Measurements from ENCODE around the gene MEIS1.

MEIS1 gene

DNA sequence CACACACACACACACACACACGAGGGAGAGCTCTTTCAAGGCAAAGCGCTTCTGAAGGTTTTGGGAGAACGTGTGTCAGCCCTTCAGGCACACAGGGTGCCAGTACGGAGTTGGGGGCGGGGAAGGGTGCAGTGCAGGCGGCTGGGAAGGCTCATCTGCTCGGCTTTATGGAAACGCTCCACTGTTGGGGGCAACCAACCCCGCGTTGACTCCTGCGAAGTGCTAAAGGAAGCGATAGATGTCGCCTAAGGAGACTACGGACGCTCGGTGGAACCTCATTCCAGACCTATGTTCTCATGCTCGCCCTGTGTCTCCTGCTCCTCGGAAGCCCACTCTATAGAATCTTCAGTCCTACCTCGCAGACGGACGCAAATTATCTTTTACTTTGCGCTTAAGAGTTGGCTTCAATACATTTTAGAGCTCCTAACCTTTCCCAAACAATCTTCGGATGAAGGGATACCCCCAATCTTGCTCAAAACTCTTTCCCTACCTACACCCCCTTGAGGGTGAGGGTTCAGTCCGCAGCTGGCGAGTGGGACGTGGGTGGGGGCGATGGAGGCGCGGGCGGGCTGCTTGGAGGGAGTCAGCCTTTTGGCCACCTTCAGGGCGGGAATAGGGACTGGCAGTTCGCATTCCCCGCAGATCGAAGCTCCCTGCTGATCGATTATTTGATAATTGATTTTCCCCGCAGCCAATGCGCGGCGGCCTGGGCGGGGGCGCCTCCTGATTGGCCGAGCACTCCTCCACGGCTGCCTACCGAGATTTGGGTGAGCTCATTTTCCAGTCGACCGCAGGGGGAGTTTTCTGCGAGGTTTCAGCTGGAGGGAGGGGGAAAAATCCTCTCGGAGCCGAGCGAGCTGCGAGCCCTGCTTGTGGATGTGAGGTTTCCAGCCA, 1.9 kb upstream of the MEIS1 start:
- no peak overlapping the region for H3K4me3 ChIP-seq (ENCODE audit: low read length)
- no peak overlapping the region for H2AFZ ChIP-seq (ENCODE audit: low read depth, low read length)
- no peaks in the 10 kb centered on the region for H3K27me3 ChIP-seq (ENCODE audit: low read depth, low read length)
- H3K27ac ChIP-seq (ENCODE audit: low read length) = no peak overlapping the region
- no peak overlapping the region for H3K4me2 ChIP-seq (ENCODE audit: low read length)
- TF ChIP-seq EZH2phosphoT487 (IDR thresholded peaks at IDR 0.05; ENCODE audit: low read depth) = no peak
- no peak for TF ChIP-seq CTCF (IDR thresholded peaks at IDR 0.05; ENCODE audit: low read depth, low read length)
- H3K9me3 ChIP-seq (ENCODE audit: insufficient read depth, low read length) = no peaks in the 10 kb centered on the region
- no peaks in the 10 kb centered on the region for H3K36me3 ChIP-seq (replicated peaks; ENCODE audit: low read depth, low read length)
- no peaks in the 10 kb centered on the region for H3K4me1 ChIP-seq (ENCODE audit: low read length)
- H3K79me2 ChIP-seq (ENCODE audit: low read length) = no peaks in the 10 kb centered on the region
- no peaks in the 10 kb centered on the region for H4K20me1 ChIP-seq (ENCODE audit: insufficient read depth, low read length)
- no peak overlapping the region for H3K9ac ChIP-seq (ENCODE audit: low read length)

DNA sequence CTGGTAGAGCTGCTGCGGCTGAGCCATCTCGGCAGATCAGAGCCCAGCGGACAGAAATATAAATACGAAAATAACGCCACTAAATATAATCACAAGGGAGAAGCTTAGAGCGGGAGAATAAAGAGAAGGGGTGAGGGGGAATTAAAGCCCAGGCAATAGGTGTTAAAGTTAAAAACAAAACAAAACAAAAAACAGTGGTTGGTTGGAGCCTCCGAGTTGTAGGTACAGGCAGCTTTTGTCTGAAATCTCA, 1.3 kb upstream of the MEIS1 start:
- H3K9ac ChIP-seq (ENCODE audit: low read length) = no peak overlapping the region

DNA sequence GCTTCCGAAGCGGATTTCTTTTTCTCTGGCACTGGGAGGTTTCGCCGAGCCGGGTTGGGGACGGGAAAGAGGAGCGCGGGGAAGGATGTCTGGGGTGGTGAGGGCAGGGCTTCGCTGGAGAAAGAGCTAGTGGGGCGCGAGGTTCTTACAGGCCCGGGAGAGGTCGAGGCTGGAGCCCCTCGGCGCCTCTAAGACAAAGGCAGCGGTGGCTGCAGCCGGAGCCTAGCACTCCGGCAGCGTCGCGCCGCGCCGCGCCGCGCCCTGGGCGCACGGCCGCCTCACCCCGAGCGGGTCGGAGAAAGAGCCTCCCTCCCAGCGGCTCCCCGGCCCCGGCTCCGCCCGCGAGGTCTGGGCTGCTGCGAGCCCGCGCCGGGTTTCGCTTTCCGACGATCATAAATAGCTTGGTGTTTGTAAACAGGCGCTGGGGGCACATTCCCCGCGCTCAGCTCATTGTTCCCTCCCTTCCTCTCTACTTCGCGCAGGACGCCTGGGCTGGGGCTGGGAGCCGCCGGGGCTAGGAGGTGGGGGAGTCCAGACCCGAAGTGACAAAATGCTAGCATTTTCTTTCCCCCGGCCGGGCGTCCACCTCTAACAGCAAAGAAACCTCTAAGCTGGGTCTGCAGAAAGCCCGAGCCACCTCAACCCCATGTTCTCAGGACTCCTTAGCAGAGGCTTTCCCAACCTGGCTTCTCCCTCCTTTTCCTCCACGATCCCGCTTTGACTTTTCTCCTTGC, 813 bp upstream of the MEIS1 start:
- no peaks in the 10 kb centered on the region for H3K9me3 ChIP-seq (ENCODE audit: insufficient read depth, low read length)
- no peaks in the 10 kb centered on the region for H3K4me1 ChIP-seq (ENCODE audit: low read length)
- no peak overlapping the region for H2AFZ ChIP-seq (ENCODE audit: low read depth, low read length)
- H3K36me3 ChIP-seq (replicated peaks; ENCODE audit: low read depth, low read length) = no peaks in the 10 kb centered on the region
- H3K79me2 ChIP-seq (ENCODE audit: low read length) = no peaks in the 10 kb centered on the region
- H3K4me3 ChIP-seq (ENCODE audit: low read length) = no peak overlapping the region
- no peak overlapping the region for H3K4me2 ChIP-seq (ENCODE audit: low read length)
- no peaks in the 10 kb centered on the region for H3K27me3 ChIP-seq (ENCODE audit: low read depth, low read length)
- H3K9ac ChIP-seq (ENCODE audit: low read length) = no peak overlapping the region
- no peak overlapping the region for H3K27ac ChIP-seq (ENCODE audit: low read length)
- TF ChIP-seq EZH2phosphoT487 (IDR thresholded peaks at IDR 0.05; ENCODE audit: low read depth) (no peak), CTCF (IDR thresholded peaks at IDR 0.05; ENCODE audit: low read depth, low read length) (no peak)
- no peaks in the 10 kb centered on the region for H4K20me1 ChIP-seq (ENCODE audit: insufficient read depth, low read length)

More for the DNA sequence above, 1.3 kb upstream of the MEIS1 start:
- Histone ChIP-seq H3K4me2 (ENCODE audit: low read length) (no peak overlapping the region), H3K36me3 (replicated peaks; ENCODE audit: low read depth, low read length) (no peaks in the 10 kb centered on the region), H3K27me3 (ENCODE audit: low read depth, low read length) (no peaks in the 10 kb centered on the region), H3K79me2 (ENCODE audit: low read length) (no peaks in the 10 kb centered on the region), H3K9me3 (ENCODE audit: insufficient read depth, low read length) (no peaks in the 10 kb centered on the region), H3K27ac (ENCODE audit: low read length) (no peak overlapping the region), H4K20me1 (ENCODE audit: insufficient read depth, low read length) (no peaks in the 10 kb centered on the region), H3K4me1 (ENCODE audit: low read length) (no peaks in the 10 kb centered on the region), H2AFZ (ENCODE audit: low read depth, low read length) (no peak overlapping the region), H3K4me3 (ENCODE audit: low read length) (no peak overlapping the region)
- no peak for TF ChIP-seq EZH2phosphoT487 (IDR thresholded peaks at IDR 0.05; ENCODE audit: low read depth)
- no peak for TF ChIP-seq CTCF (IDR thresholded peaks at IDR 0.05; ENCODE audit: low read depth, low read length)

GRCh38 chr2:66435549-66435875, 587 bp downstream of the MEIS1 start:
- H3K4me2 ChIP-seq (ENCODE audit: low read length) = no peak overlapping the region
- no peaks in the 10 kb centered on the region for H3K9me3 ChIP-seq (ENCODE audit: insufficient read depth, low read length)
- no peak overlapping the region for H3K9ac ChIP-seq (ENCODE audit: low read length)
- no peak overlapping the region for H3K4me3 ChIP-seq (ENCODE audit: low read length)
- H2AFZ ChIP-seq (ENCODE audit: low read depth, low read length) = no peak overlapping the region
- no peaks in the 10 kb centered on the region for H3K79me2 ChIP-seq (ENCODE audit: low read length)
- no peaks in the 10 kb centered on the region for H3K4me1 ChIP-seq (ENCODE audit: low read length)
- H3K27me3 ChIP-seq (ENCODE audit: low read depth, low read length) = no peaks in the 10 kb centered on the region
- no peaks in the 10 kb centered on the region for H4K20me1 ChIP-seq (ENCODE audit: insufficient read depth, low read length)
- H3K36me3 ChIP-seq (replicated peaks; ENCODE audit: low read depth, low read length) = no peaks in the 10 kb centered on the region
- TF ChIP-seq EZH2phosphoT487 (IDR thresholded peaks at IDR 0.05; ENCODE audit: low read depth) = no peak
- no peak for TF ChIP-seq CTCF (IDR thresholded peaks at IDR 0.05; ENCODE audit: low read depth, low read length)
- H3K27ac ChIP-seq (ENCODE audit: low read length) = no peak overlapping the region

All from OCI-LY3 (cell line).